Left lobe of liver (tissue), 1 donor: ENCODE measurements around the gene ATP6V0A1. TPM values are rescaled to one million over a fixed set of nuclear protein-coding genes. Genes with fewer than 3 reads are reported as not detected.

Source experiments
- total RNA-seq: library from RNA; stranded (reverse); gene quantifications from one replicate; pipeline ENCODE4 v1.2.1, GENCODE V29; 2021
- donor health status: DM: no; HTN: yes; CAD: no.

The ATP6V0A1 gene
- total RNA-seq, 1 donor from 2014 or later = 42.8 TPM

Other genes with a start within 250 kb of the ATP6V0A1 start
- gene STAT5B, start 182.5 kb upstream of the ATP6V0A1 start, total RNA-seq = 26.3 TPM
- gene STAT5A, start 170.4 kb upstream of the ATP6V0A1 start, total RNA-seq = 10.2 TPM
- gene STAT3, start 70.4 kb upstream of the ATP6V0A1 start, total RNA-seq = 112 TPM
- 12.3 TPM for gene CAVIN1, start 35.6 kb upstream of the ATP6V0A1 start, total RNA-seq
- 44.4 TPM for gene NAGLU, start 77.4 kb downstream of the ATP6V0A1 start, total RNA-seq
- gene HSD17B1, start 94.0 kb downstream of the ATP6V0A1 start, total RNA-seq = 1.3 TPM
- 78.8 TPM for gene COASY, start 103.3 kb downstream of the ATP6V0A1 start, total RNA-seq
- gene MLX, start 108.2 kb downstream of the ATP6V0A1 start, total RNA-seq = 38.7 TPM
- gene PSMC3IP, start 118.9 kb downstream of the ATP6V0A1 start, total RNA-seq = 0.65 TPM
- 56.3 TPM for gene RETREG3, start 150.5 kb downstream of the ATP6V0A1 start, total RNA-seq
- 26.5 TPM for gene TUBG1, start 150.8 kb downstream of the ATP6V0A1 start, total RNA-seq
- 7.6 TPM for gene TUBG2, start 200.4 kb downstream of the ATP6V0A1 start, total RNA-seq
- 27.6 TPM for gene PLEKHH3, start 218.1 kb downstream of the ATP6V0A1 start, total RNA-seq
- 0.13 TPM for gene CCR10, start 223.0 kb downstream of the ATP6V0A1 start, total RNA-seq
- 0.93 TPM for gene CNTNAP1, start 223.7 kb downstream of the ATP6V0A1 start, total RNA-seq